SK-N-MC (cell line): ENCODE data around the gene CARF.
A peak's percentile ranks its signal among the peaks of the same experiment; 100 is the strongest.

Source experiments
- DNase-seq: peaks from one replicate; pipeline ENCODE4 v3.0.0-alpha.2; 2011; ENCODE audit warnings: low read depth, low spot score
- H3K27ac ChIP-seq: fragments of 200-600 bp; sonication (generic); 2 replicates; pipeline ENCODE4 v1.5.1; 2016; ENCODE audit warnings: mixed run types
- H3K36me3 ChIP-seq: fragments of 200-600 bp; sonication (generic); 2 replicates; pipeline ENCODE4 v1.6.1; 2017; ENCODE audit warnings: antibody characterized with exemption, low read length, mixed read lengths; ENCODE audit not compliant: insufficient read depth
- H3K4me3 ChIP-seq: fragments of 200-600 bp; sonication (generic); 2 replicates; pipeline ENCODE4 v1.5.1; 2016
- H3K9ac ChIP-seq: fragments of 200-600 bp; sonication (generic); 2 replicates; pipeline ENCODE4 v1.8.0; 2017; ENCODE audit warnings: mixed run types, mixed read lengths; ENCODE audit not compliant: insufficient read length
- H3K9me3 ChIP-seq: fragments of 200-600 bp; sonication (generic); 2 replicates; pipeline ENCODE4 v1.6.1; 2017; ENCODE audit warnings: low read depth, mild to moderate bottlenecking, antibody characterized with exemption, low read length, moderate library complexity, mixed read lengths
- EZH2 ChIP-seq: fragments of 200-600 bp; sonication (generic); IDR thresholded peaks from one replicate; pipeline ENCODE4 v1.6.1; 2017; ENCODE audit warnings: antibody characterized with exemption
- FOXP2 ChIP-seq: optimal IDR thresholded peaks from 2 replicates; pipeline ENCODE3; 2011; ENCODE audit warnings: mild to moderate bottlenecking, moderate library complexity; ENCODE audit not compliant: insufficient read depth; ENCODE audit errors: extremely low read length, control extremely low read depth
- POLR2AphosphoS5 ChIP-seq: IDR thresholded peaks from 2 replicates; pipeline ENCODE4 v1.6.1; 2012; ENCODE audit warnings: mild to moderate bottlenecking, low read depth, low read length, borderline replicate concordance

Gene CARF

DNA sequence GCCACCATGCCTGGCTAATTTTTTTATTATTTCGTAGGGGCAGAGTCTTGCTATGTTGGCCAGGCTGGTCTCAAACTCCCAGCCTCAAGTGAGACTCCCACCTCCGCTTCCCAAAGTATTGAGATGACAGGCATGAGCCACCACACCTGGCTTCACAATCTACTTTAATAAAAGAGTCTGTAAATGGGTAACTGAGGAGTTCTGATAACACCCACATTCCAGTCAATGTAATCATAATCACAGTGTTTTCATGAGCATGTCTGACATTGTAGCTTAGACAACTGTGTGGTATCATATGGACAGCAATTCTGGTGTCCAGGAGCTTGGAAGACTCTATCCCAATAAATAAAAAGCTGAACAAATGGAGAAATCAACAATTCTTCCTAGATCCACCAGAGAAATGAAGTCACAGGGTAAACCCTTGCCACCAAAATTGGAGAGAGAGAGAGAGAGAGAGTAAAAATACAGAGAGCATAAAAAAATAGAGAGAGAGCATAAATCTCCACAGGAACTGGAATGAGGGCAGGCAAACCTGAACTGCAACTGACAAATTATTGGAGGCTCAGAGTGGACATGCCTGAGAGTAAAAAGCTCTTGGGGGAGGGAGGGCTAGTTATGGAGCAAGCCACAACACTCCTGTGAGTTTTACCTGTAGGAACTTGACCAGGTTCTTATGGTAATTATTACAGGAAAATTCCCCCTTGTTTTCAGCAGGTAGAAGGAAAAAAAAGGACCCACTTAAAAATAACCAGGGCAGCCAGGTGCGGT is 90.2 kb downstream of the CARF start:
- no peaks in the 10 kb centered on the region for H3K9me3 ChIP-seq
- no peak for TF ChIP-seq FOXP2
- TF ChIP-seq POLR2AphosphoS5, result no peak
- no peak for TF ChIP-seq EZH2
- no peak for DNase-seq
- no peak overlapping the region for H3K27ac ChIP-seq
- no peaks in the 10 kb centered on the region for H3K36me3 ChIP-seq
- no peak overlapping the region for H3K4me3 ChIP-seq
- H3K9ac ChIP-seq, result no peak overlapping the region

DNA sequence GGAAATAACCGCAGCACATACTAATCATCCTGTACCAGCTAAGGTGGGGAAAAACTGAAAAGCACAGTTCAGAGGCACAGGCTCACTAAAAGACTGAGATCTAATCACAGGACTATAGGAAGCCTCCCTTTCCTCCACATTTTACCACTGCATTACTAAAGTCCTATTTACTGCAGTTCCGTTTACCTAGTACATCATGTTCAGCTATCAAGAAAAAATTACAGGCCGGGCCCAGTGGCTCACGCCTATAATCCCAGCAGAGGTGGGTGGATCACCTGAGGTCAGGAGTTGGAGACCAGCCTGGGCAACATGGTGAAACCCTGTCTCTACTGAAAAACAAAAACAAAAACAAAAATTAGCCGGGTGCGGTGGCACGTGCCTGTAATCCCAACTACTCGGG is 91.6 kb downstream of the CARF start:
- Histone ChIP-seq H3K9me3 (no peaks in the 10 kb centered on the region), H3K27ac (no peak overlapping the region), H3K4me3 (no peak overlapping the region), H3K9ac (no peak overlapping the region), H3K36me3 (no peaks in the 10 kb centered on the region)
- DNase-seq, result no peak
- no peak for TF ChIP-seq FOXP2
- TF ChIP-seq POLR2AphosphoS5, result no peak
- no peak for TF ChIP-seq EZH2

DNA sequence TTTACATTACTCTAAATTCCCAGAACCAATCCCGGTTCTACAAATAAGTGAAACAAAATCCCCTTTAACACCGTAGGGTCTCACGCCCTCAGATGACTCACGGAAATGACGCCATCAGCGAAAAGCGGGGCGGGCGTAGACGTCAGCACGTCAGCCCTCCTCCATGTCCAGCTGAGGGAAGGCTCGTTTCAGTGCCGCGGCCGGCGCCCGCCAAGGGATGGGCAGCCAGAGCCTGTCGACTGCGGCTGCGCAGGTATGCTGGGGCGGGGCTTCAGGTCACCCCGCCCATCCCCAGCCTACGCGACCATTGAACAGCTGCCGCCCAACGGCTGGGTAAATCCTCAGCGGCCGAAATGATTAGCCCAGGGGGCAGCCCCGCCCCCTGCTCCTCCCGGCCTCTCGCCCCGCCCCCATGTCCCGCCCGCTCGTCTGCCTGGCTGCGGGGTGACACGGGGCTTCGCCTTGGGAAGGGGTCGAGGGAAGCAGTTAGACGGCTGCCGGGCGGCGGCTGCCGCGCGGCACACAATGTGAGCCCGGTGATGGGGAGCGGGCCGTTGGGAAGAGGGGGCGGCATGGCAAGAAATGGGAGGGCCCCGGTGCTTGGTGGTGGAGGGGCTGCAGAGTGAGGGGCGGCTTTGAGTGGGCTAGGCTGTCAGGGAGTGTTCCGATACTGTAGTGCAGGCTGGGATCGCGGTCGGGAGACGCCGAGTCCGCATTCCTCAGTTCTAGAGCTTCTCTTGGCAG is 102.6 kb downstream of the CARF start, which contains the start of gene NBEAL1:
TSS of gene NBEAL1 (plus strand) at position 420 of the 744 bp plus-strand sequence. CDS start 1,510 bp downstream, outside the sequence.
- Histone ChIP-seq H3K9ac (peak within 1 kb of the TSS; percentile 97), H3K27ac (peak within 1 kb of the TSS; percentile 97), H3K9me3 (no peaks in the 10 kb centered on the region), H3K36me3 (no peaks in the 10 kb centered on the region), H3K4me3 (peak within 1 kb of the TSS; percentile 92)
- TF ChIP-seq FOXP2 (no peak), POLR2AphosphoS5 (peak; percentile 81)
- peak; percentile 78 for DNase-seq

DNA sequence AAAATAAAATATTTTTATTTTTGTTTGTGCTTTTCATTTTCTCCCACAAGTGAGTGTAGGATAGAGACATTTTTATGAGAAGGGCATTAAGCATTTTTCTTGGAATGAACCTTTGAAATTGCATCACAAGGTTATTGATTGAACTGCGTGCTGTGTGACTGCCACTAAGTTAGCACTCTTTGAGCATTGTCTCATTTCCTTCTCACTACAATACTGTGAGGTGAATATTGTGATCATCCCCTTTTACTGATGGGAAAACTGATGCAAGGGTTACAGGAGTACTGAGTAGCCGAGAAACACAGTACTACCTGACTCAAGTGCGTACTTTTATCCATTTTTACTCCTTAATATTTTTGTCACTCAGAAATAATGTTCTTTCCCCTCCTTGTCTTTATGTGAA is 104.6 kb downstream of the CARF start:
- H3K36me3 ChIP-seq, result no peaks in the 10 kb centered on the region
- TF ChIP-seq FOXP2, result no peak
- no peak for TF ChIP-seq POLR2AphosphoS5
- no peak for TF ChIP-seq EZH2
- H3K27ac ChIP-seq, result peak overlapping the region; percentile 37; the same call in 1 of the 2 replicates
- H3K9ac ChIP-seq, result peak overlapping the region; percentile 33
- DNase-seq, result no peak
- peak overlapping the region; percentile 71 for H3K4me3 ChIP-seq
- no peaks in the 10 kb centered on the region for H3K9me3 ChIP-seq

DNA sequence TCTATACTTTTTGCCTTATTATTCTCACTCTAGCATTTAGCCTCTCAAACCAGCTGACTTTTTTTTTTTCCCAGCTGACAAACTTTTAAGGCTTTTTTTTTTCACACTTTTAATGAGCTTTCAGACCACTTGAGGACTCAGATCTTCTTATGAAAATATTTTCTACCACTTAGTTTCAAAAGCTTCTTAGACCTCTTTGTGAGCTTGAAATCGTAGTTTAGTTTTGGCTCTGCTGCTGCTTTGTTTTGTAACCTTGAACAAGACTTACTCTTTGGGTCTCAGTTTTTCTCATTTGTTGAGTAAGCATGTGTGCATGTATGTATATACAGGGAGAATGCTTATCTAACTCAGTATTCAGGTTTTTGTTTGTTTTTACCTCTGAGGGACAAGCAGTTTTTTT is 106.1 kb downstream of the CARF start:
- Histone ChIP-seq H3K9ac (peak overlapping the region; percentile 63), H3K9me3 (no peaks in the 10 kb centered on the region), H3K27ac (peak overlapping the region; percentile 32; the same call in 1 of the 2 replicates), H3K36me3 (no peaks in the 10 kb centered on the region), H3K4me3 (peak overlapping the region; percentile 71)
- TF ChIP-seq EZH2, result no peak
- DNase-seq, result no peak

DNA sequence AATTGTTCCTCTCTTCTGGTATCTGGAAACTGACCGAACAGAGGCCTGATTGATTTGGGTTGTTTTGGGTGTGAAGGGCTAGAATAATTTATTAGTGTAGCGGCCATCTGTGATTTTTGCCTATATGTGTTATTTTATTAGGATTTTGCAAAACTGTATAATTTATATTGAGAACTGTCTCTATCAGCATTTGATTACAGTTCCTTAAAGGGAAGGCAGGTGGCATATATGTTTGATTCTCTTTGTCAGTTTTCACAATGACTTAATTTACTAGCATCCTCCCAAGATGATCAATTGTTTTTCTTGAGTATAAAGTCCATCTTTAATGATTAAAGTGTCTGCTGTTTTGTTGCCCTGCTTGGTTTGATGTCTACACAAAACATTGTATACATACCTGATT is 107.1 kb downstream of the CARF start:
- Histone ChIP-seq H3K27ac (no peak overlapping the region), H3K4me3 (peak overlapping the region; percentile 71), H3K9ac (peak overlapping the region; percentile 63), H3K36me3 (no peaks in the 10 kb centered on the region), H3K9me3 (no peaks in the 10 kb centered on the region)
- no peak for TF ChIP-seq POLR2AphosphoS5
- no peak for TF ChIP-seq FOXP2
- no peak for TF ChIP-seq EZH2
- no peak for DNase-seq

DNA sequence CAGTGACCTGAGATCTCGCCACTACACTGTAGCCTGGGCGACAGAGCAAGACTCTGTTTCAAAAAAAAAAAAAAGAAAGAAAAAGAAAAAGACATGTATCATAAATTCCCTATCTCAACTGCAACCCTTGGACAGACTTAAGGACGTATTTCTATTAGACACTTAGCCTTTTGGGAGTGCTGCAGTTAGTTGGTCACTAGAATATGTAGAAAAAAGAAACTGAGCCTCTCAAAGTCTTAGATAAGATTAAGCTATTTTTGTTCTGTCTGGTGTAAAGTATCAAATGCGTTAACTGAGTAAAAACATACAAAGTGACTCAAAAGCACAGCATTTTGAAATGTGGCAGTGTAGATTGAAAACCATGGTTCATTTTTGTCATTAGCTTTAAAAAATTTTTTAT is 109.9 kb downstream of the CARF start:
- no peak for DNase-seq
- no peaks in the 10 kb centered on the region for H3K36me3 ChIP-seq
- TF ChIP-seq POLR2AphosphoS5, result no peak
- H3K9ac ChIP-seq, result no peak overlapping the region
- H3K4me3 ChIP-seq, result no peak overlapping the region
- 0 out of 2 replicates have a peak overlapping the region, but pooled peaks have one; percentile 32 for H3K27ac ChIP-seq
- H3K9me3 ChIP-seq, result no peaks in the 10 kb centered on the region

DNA sequence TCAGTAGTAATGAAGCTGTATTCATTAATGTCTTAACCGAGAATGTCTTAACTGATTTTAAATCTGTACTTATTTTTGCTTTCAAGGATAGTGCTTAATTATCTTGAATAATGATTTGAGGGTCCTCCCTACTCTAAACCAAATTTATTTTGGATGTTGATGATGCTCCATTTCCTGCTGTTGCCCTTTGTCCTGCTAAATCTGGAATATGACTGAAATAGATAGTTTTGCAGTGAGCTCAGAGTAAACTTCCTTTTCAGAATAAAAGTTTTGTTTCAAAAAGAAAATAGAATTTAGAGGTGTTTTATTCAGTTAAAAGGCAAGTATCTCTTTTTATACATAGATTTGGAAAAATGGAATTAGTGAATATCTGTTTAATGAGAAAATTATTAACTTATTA is 110.7 kb downstream of the CARF start:
- H3K36me3 ChIP-seq, result no peaks in the 10 kb centered on the region
- H3K9ac ChIP-seq, result no peak overlapping the region
- no peak overlapping the region for H3K4me3 ChIP-seq
- H3K9me3 ChIP-seq, result no peaks in the 10 kb centered on the region
- DNase-seq, result no peak
- TF ChIP-seq EZH2 (no peak), FOXP2 (no peak), POLR2AphosphoS5 (no peak)
- H3K27ac ChIP-seq, result no peak overlapping the region
